Omental fat pad (tissue), 4 donors: Measurements from ENCODE around the gene CACNB2. TPM values are rescaled to one million over a fixed set of nuclear protein-coding genes. Genes with fewer than 3 reads are reported as not detected.

Experiments used
- ATAC-seq: fragments of 150-250 bp; one replicate; pipeline ENCODE4 v1.9.1; 2016; ENCODE audit warnings: mild to moderate bottlenecking, moderate library complexity; ENCODE audit not compliant: low FRiP score
- DNase-seq: peaks from one replicate; pipeline ENCODE4 v3.0.0-alpha.2; 2019; ENCODE audit warnings: low spot score
- CTCF ChIP-seq, 3 donors: fragments of 450-650 bp; IDR thresholded peaks; one replicate each; pipeline ENCODE4 v1.5.1; 2016 to 2017; ENCODE audit warnings: antibody characterized with exemption in 3 of 3, mild to moderate bottlenecking in 3 of 3, moderate library complexity in 2 of 3
- total RNA-seq, 4 donors: library from RNA; depleted of rRNA; stranded (reverse); fragments of >200 nt; gene quantifications; one replicate each; pipeline ENCODE4 v1.1.0, GENCODE V29; 2016

CACNB2 gene
- total RNA-seq, 4 donors from 2014 or later: 2.0 to 12.1 (median 6.1) TPM

- no peak for ATAC-seq
- no peak for DNase-seq
Observed at GRCh38 chr10:18501198-18501597, 361.0 kb downstream of the CACNB2 start.

GRCh38 chr10:18501629-18502028, 361.4 kb downstream of the CACNB2 start:
- DNase-seq (no peak), ATAC-seq (no peak)
- no peak for TF ChIP-seq CTCF (IDR thresholded peaks at IDR 0.05)

More at GRCh38 chr10:18501198-18501597, 361.0 kb downstream of the CACNB2 start:
- no peak for TF ChIP-seq CTCF (IDR thresholded peaks at IDR 0.05)

- no peak for ATAC-seq
- no peak for TF ChIP-seq CTCF (IDR thresholded peaks at IDR 0.05)
- no peak for DNase-seq
Observed at GRCh38 chr10:18504161-18504560, 363.9 kb downstream of the CACNB2 start.

GRCh38 chr10:18505456-18506118, 365.4 kb downstream of the CACNB2 start:
- ATAC-seq (no peak), DNase-seq (no peak)
- no peak for TF ChIP-seq CTCF (IDR thresholded peaks at IDR 0.05)

- TF ChIP-seq CTCF (IDR thresholded peaks at IDR 0.05): no peak
- no peak for DNase-seq
- no peak for ATAC-seq
Observed at GRCh38 chr10:18508587-18508986, 368.4 kb downstream of the CACNB2 start.

GRCh38 chr10:18514537-18514936, 374.3 kb downstream of the CACNB2 start:
- no peak for TF ChIP-seq CTCF (IDR thresholded peaks at IDR 0.05)
- no peak for ATAC-seq

GRCh38 chr10:18516851-18517250, 376.6 kb downstream of the CACNB2 start:
- DNase-seq: no peak
- ATAC-seq: no peak
- no peak for TF ChIP-seq CTCF (IDR thresholded peaks at IDR 0.05)

More at GRCh38 chr10:18514537-18514936, 374.3 kb downstream of the CACNB2 start:
- DNase-seq: no peak
